Effector memory CD4-positive, alpha-beta T cell (primary cell): ENCODE results near the gene DISP1.
"Not testable (repeated sequence)": the region's sequence is repeated elsewhere in the genome, so short reads cannot be mapped to it uniquely, and the experiment has no call there.

Experiments
- DNase-seq, 3 donors: peaks; one replicate each; pipeline ENCODE4 v3.0.0-alpha.2; 2020
- H3K27ac ChIP-seq: 2 replicates; pipeline ENCODE4 v1.7.0; 2013; ENCODE audit warnings: mild to moderate bottlenecking, low read length, moderate library complexity; ENCODE audit not compliant: insufficient read depth, poor library complexity, severe bottlenecking
- H3K27me3 ChIP-seq: replicated peaks from 2 replicates; pipeline ENCODE4 v1.7.0; 2013; ENCODE audit warnings: mild to moderate bottlenecking, low read length; ENCODE audit not compliant: insufficient read depth, control insufficient read depth, poor library complexity, severe bottlenecking
- H3K36me3 ChIP-seq: 2 replicates; pipeline ENCODE4 v1.7.0; 2013; ENCODE audit warnings: mild to moderate bottlenecking, low read length, moderate library complexity; ENCODE audit not compliant: control insufficient read depth, insufficient read depth
- H3K4me1 ChIP-seq: 2 replicates; pipeline ENCODE4 v1.7.0; 2013; ENCODE audit warnings: low read length, mild to moderate bottlenecking; ENCODE audit not compliant: control insufficient read depth, insufficient read depth, poor library complexity, severe bottlenecking
- H3K4me3 ChIP-seq: 2 replicates; pipeline ENCODE4 v1.7.0; 2013; ENCODE audit warnings: low read length, low read depth, mild to moderate bottlenecking; ENCODE audit not compliant: insufficient read depth, poor library complexity, severe bottlenecking
- H3K9me3 ChIP-seq: 2 replicates; pipeline ENCODE4 v1.7.0; 2013; ENCODE audit warnings: mild to moderate bottlenecking, low read length, moderate library complexity; ENCODE audit not compliant: control insufficient read depth

DISP1 gene

GRCh38 chr1:222821239-222821638 is 6.4 kb downstream of the DISP1 start:
- H3K9me3 ChIP-seq = no peaks in the 10 kb centered on the region
- no peak for DNase-seq

GRCh38 chr1:222823695-222824094 is 8.9 kb downstream of the DISP1 start:
- Histone ChIP-seq H3K27ac (no peak overlapping the region), H3K4me3 (no peak overlapping the region), H3K4me1 (no peaks in the 10 kb centered on the region), H3K27me3 (no peaks in the 10 kb centered on the region), H3K36me3 (no peaks in the 10 kb centered on the region), H3K9me3 (no peaks in the 10 kb centered on the region)
- no peak for DNase-seq

More at GRCh38 chr1:222821239-222821638, 6.4 kb downstream of the DISP1 start:
- Histone ChIP-seq H3K27ac (no peak overlapping the region), H3K27me3 (no peaks in the 10 kb centered on the region), H3K4me1 (no peaks in the 10 kb centered on the region), H3K36me3 (no peaks in the 10 kb centered on the region), H3K4me3 (no peak overlapping the region)

- Histone ChIP-seq H3K4me1 (no peaks in the 10 kb centered on the region), H3K9me3 (no peaks in the 10 kb centered on the region), H3K36me3 (no peaks in the 10 kb centered on the region), H3K27ac (no peak overlapping the region), H3K27me3 (no peaks in the 10 kb centered on the region), H3K4me3 (no peak overlapping the region)
- no peak for DNase-seq
These were observed 9.8 kb downstream of the DISP1 start for GRCh38 chr1:222824641-222825040.

GRCh38 chr1:222828939-222829338 is 14.1 kb downstream of the DISP1 start:
- no peak overlapping the region for H3K4me3 ChIP-seq
- no peak for DNase-seq
- H3K27me3 ChIP-seq = no peaks in the 10 kb centered on the region
- H3K9me3 ChIP-seq = no peaks in the 10 kb centered on the region
- H3K4me1 ChIP-seq = no peaks in the 10 kb centered on the region
- no peak overlapping the region for H3K27ac ChIP-seq
- no peaks in the 10 kb centered on the region for H3K36me3 ChIP-seq

- no peaks in the 10 kb centered on the region for H3K27me3 ChIP-seq
- DNase-seq = no peak
- no peaks in the 10 kb centered on the region for H3K9me3 ChIP-seq
- H3K4me1 ChIP-seq = no peaks in the 10 kb centered on the region
- no peak overlapping the region for H3K27ac ChIP-seq
- no peak overlapping the region for H3K4me3 ChIP-seq
- H3K36me3 ChIP-seq = no peaks in the 10 kb centered on the region
These were observed 15.0 kb downstream of the DISP1 start for GRCh38 chr1:222829868-222830267.

- Histone ChIP-seq H3K36me3 (no peaks in the 10 kb centered on the region), H3K4me1 (no peaks in the 10 kb centered on the region), H3K27me3 (no peaks in the 10 kb centered on the region), H3K4me3 (no peak overlapping the region), H3K9me3 (no peaks in the 10 kb centered on the region), H3K27ac (no peak overlapping the region)
- no peak for DNase-seq
These were observed 18.6 kb downstream of the DISP1 start for GRCh38 chr1:222833356-222833876.

- H3K4me1 ChIP-seq = no peaks in the 10 kb centered on the region
- H3K36me3 ChIP-seq = no peaks in the 10 kb centered on the region
- DNase-seq = no peak
- H3K27ac ChIP-seq = no peak overlapping the region
- no peak overlapping the region for H3K4me3 ChIP-seq
- H3K9me3 ChIP-seq = no peaks in the 10 kb centered on the region
- no peaks in the 10 kb centered on the region for H3K27me3 ChIP-seq
These were observed 28.9 kb downstream of the DISP1 start for GRCh38 chr1:222843469-222844410.

GRCh38 chr1:222844411-222844779 is 29.6 kb downstream of the DISP1 start:
- Histone ChIP-seq H3K4me1 (no peaks in the 10 kb centered on the region), H3K36me3 (no peaks in the 10 kb centered on the region), H3K27me3 (no peaks in the 10 kb centered on the region), H3K4me3 (no peak overlapping the region), H3K9me3 (no peaks in the 10 kb centered on the region), H3K27ac (no peak overlapping the region)
- DNase-seq = no peak

- DNase-seq = no peak
- no peak overlapping the region for H3K27ac ChIP-seq
- H3K36me3 ChIP-seq = no peaks in the 10 kb centered on the region
These were observed 30.9 kb downstream of the DISP1 start for GRCh38 chr1:222845763-222846162.

GRCh38 chr1:222850550-222850949 is 35.7 kb downstream of the DISP1 start:
- H3K27me3 ChIP-seq, H3K4me3 ChIP-seq, H3K36me3 ChIP-seq, DNase-seq, H3K27ac ChIP-seq, H3K9me3 ChIP-seq, H3K4me1 ChIP-seq: not testable (repeated sequence)

More at GRCh38 chr1:222845763-222846162, 30.9 kb downstream of the DISP1 start:
- Histone ChIP-seq H3K4me1 (no peaks in the 10 kb centered on the region), H3K4me3 (no peak overlapping the region), H3K27me3 (no peaks in the 10 kb centered on the region), H3K9me3 (no peaks in the 10 kb centered on the region)
